ENCODE data around the gene HOXC6. TPM values are rescaled to one million over a fixed set of nuclear protein-coding genes. Genes with fewer than 3 reads are reported as not detected.

HOXC6 gene
- total and polyA plus RNA-seq, 2 experiments from 2014 or later, result not detected

- H3K36me3 ChIP-seq, result no peaks in the 10 kb centered on the region
Observed at GRCh38 chr12:54052438-54053002, 24.3 kb downstream of the HOXC6 start.

GRCh38 chr12:54053003-54053750 is 24.9 kb downstream of the HOXC6 start:
- peaks cover 100% of the 10 kb centered on the region for H3K27me3 ChIP-seq
- H3K27ac ChIP-seq, result no peak overlapping the region
- no peaks in the 10 kb centered on the region for H3K9me3 ChIP-seq (ENCODE audit: low read depth)
- no peaks in the 10 kb centered on the region for H3K36me3 ChIP-seq
- DNase-seq (ENCODE audit: low read depth in 1 of 2, low spot score in 1 of 2), result no peak
- peak overlapping the region; percentile 19 for H3K4me3 ChIP-seq
- TF ChIP-seq CTCF (IDR thresholded peaks at IDR 0.05; ENCODE audit: low read depth, low read length), result no peak
- H3K4me1 ChIP-seq (ENCODE audit: low read depth), result no peaks in the 10 kb centered on the region

More at GRCh38 chr12:54052438-54053002, 24.3 kb downstream of the HOXC6 start:
- no peak overlapping the region for H3K4me3 ChIP-seq
- peaks cover 100% of the 10 kb centered on the region for H3K27me3 ChIP-seq
- no peaks in the 10 kb centered on the region for H3K9me3 ChIP-seq (ENCODE audit: low read depth)
- no peak for DNase-seq (ENCODE audit: low read depth in 1 of 2, low spot score in 1 of 2)
- no peak for TF ChIP-seq CTCF (IDR thresholded peaks at IDR 0.05; ENCODE audit: low read depth, low read length)
- no peaks in the 10 kb centered on the region for H3K4me1 ChIP-seq (ENCODE audit: low read depth)
- no peak overlapping the region for H3K27ac ChIP-seq

GRCh38 chr12:54053751-54054741 is 25.8 kb downstream of the HOXC6 start, which contains the start of gene HOXC4:
HOXC4 (plus strand) TSS chr12:54053835; CDS start chr12:54053923, 88 bp downstream.
- peak within 1 kb of the TSS; percentile 19 for H3K4me3 ChIP-seq
- H3K4me1 ChIP-seq (ENCODE audit: low read depth), result no peaks in the 10 kb centered on the region
- DNase-seq (ENCODE audit: low read depth in 1 of 2, low spot score in 1 of 2), result peak in 1 of 2 donors; percentile 22
- no peak within 1 kb of the TSS for H3K27ac ChIP-seq
- TF ChIP-seq CTCF (IDR thresholded peaks at IDR 0.05; ENCODE audit: low read depth, low read length), result no peak
- peaks cover 100% of the 10 kb centered on the region for H3K27me3 ChIP-seq
- no peaks in the 10 kb centered on the region for H3K36me3 ChIP-seq
- H3K9me3 ChIP-seq (ENCODE audit: low read depth), result no peaks in the 10 kb centered on the region

GRCh38 chr12:54054742-54055194 is 26.5 kb downstream of the HOXC6 start:
- H3K4me1 ChIP-seq (ENCODE audit: low read depth), result no peaks in the 10 kb centered on the region
- H3K4me3 ChIP-seq, result no peak overlapping the region
- no peak for DNase-seq (ENCODE audit: low read depth in 1 of 2, low spot score in 1 of 2)
- H3K36me3 ChIP-seq, result no peaks in the 10 kb centered on the region
- H3K27me3 ChIP-seq, result peaks cover 100% of the 10 kb centered on the region
- TF ChIP-seq CTCF (IDR thresholded peaks at IDR 0.05; ENCODE audit: low read depth, low read length), result no peak
- no peak overlapping the region for H3K27ac ChIP-seq
- H3K9me3 ChIP-seq (ENCODE audit: low read depth), result no peaks in the 10 kb centered on the region

GRCh38 chr12:54055552-54055951 is 27.3 kb downstream of the HOXC6 start:
- H3K9me3 ChIP-seq (ENCODE audit: low read depth), result no peaks in the 10 kb centered on the region
- H3K4me3 ChIP-seq, result no peak overlapping the region
- DNase-seq (ENCODE audit: low read depth in 1 of 2, low spot score in 1 of 2), result no peak
- H3K27me3 ChIP-seq, result peaks cover 100% of the 10 kb centered on the region
- H3K27ac ChIP-seq, result no peak overlapping the region
- no peak for TF ChIP-seq CTCF (IDR thresholded peaks at IDR 0.05; ENCODE audit: low read depth, low read length)
- no peaks in the 10 kb centered on the region for H3K36me3 ChIP-seq
- no peaks in the 10 kb centered on the region for H3K4me1 ChIP-seq (ENCODE audit: low read depth)

Data from cardiac muscle cell (in vitro differentiated cells and primary cell).